Neural cell (in vitro differentiated cells): ENCODE measurements around the gene SIVA1. TPM values are rescaled to one million over a fixed set of nuclear protein-coding genes. Genes with fewer than 3 reads are reported as not detected.

Source experiments
- H2AFZ ChIP-seq: fragments of 200-600, 300-800 bp; sonication (generic), shearing (Covaris generic); 2 replicates; pipeline ENCODE4 v1.6.0; 2014; ENCODE audit warnings: low read depth, mild to moderate bottlenecking, antibody characterized with exemption, low read length, moderate library complexity
- H3F3A ChIP-seq: fragments of 200-600 bp; shearing (Covaris generic); 2 replicates; pipeline ENCODE4 v1.6.1; 2016; ENCODE audit warnings: mild to moderate bottlenecking, moderate library complexity, mixed read lengths, antibody characterized with exemption, low read length; ENCODE audit not compliant: insufficient read depth, poor library complexity, severe bottlenecking
- H3K27ac ChIP-seq: fragments of 200-600, 300-800 bp; sonication (generic), shearing (Covaris generic); 2 replicates; pipeline ENCODE4 v1.5.1; 2014; ENCODE audit warnings: mild to moderate bottlenecking, low read length, moderate library complexity
- H3K27me3 ChIP-seq: fragments of 300-800, 200-600 bp; sonication (generic), shearing (Covaris generic); 2 replicates; pipeline ENCODE4 v1.6.0; 2014; ENCODE audit warnings: mild to moderate bottlenecking, low read depth, low read length, moderate library complexity; ENCODE audit not compliant: insufficient read depth
- H3K36me3 ChIP-seq: fragments of 300-800, 200-600 bp; sonication (generic), shearing (Covaris generic); 2 replicates; pipeline ENCODE4 v1.5.1; 2014; ENCODE audit warnings: mild to moderate bottlenecking, antibody characterized with exemption, low read length, moderate library complexity; ENCODE audit not compliant: insufficient read depth
- H3K4me2 ChIP-seq: fragments of 300-800, 200-600 bp; sonication (generic), shearing (Covaris generic); 2 replicates; pipeline ENCODE4 v1.6.0; 2014; ENCODE audit warnings: mild to moderate bottlenecking, low read length
- H3K4me3 ChIP-seq: fragments of 300-800, 200-600 bp; sonication (generic), shearing (Covaris generic); 2 replicates; pipeline ENCODE4 v1.5.1; 2014; ENCODE audit warnings: mild to moderate bottlenecking, low read length, moderate library complexity
- H3K79me2 ChIP-seq: fragments of 200-600 bp; shearing (Covaris generic); replicated peaks from 2 replicates; pipeline ENCODE4 v1.6.0; 2014; ENCODE audit warnings: mild to moderate bottlenecking, low read length, moderate library complexity; ENCODE audit not compliant: insufficient read depth
- H3K9ac ChIP-seq: fragments of 300-800, 200-600 bp; sonication (generic), shearing (Covaris generic); 2 replicates; pipeline ENCODE4 v1.6.1; 2016; ENCODE audit warnings: mild to moderate bottlenecking, low read length, mixed read lengths
- H3K9me2 ChIP-seq: fragments of 200-600 bp; shearing (Covaris generic); 2 replicates; pipeline ENCODE4 v1.6.1; 2016; ENCODE audit warnings: mild to moderate bottlenecking, low read length, mixed read lengths; ENCODE audit not compliant: insufficient read depth
- H3K9me3 ChIP-seq: fragments of 200-600, 300-800 bp; sonication (generic), shearing (Covaris generic); 2 replicates; pipeline ENCODE4 v1.6.1; 2016; ENCODE audit warnings: mild to moderate bottlenecking, mixed run types, low read length, moderate library complexity, mixed read lengths
- H4K20me1 ChIP-seq: fragments of 200-600 bp; shearing (Covaris generic); 2 replicates; pipeline ENCODE4 v1.6.1; 2016; ENCODE audit warnings: mild to moderate bottlenecking, mixed run types; ENCODE audit not compliant: insufficient read depth
- EP300 ChIP-seq: fragments of 450-650 bp; conservative IDR thresholded peaks from 2 replicates; pipeline ENCODE4 v1.6.1; 2014; ENCODE audit warnings: antibody characterized with exemption, mild to moderate bottlenecking, moderate library complexity; ENCODE audit not compliant: poor library complexity, severe bottlenecking
- EZH2 ChIP-seq: fragments of 200-600, 300-800 bp; shearing (Covaris generic), sonication (generic); IDR thresholded peaks from 2 replicates; pipeline ENCODE4 v1.6.1; 2014; ENCODE audit warnings: antibody characterized with exemption, low read length, borderline replicate concordance, mild to moderate bottlenecking; ENCODE audit not compliant: insufficient read depth, poor library complexity, severe bottlenecking
- MXI1 ChIP-seq: fragments of 450-650 bp; conservative IDR thresholded peaks from 2 replicates; pipeline ENCODE4 v1.6.1; 2014; ENCODE audit warnings: antibody characterized with exemption, mild to moderate bottlenecking; ENCODE audit not compliant: poor library complexity, severe bottlenecking
- POLR2AphosphoS5 ChIP-seq: IDR thresholded peaks from 2 replicates; pipeline ENCODE4 v1.6.1; 2012
- RAD21 ChIP-seq: fragments of 450-650 bp; conservative IDR thresholded peaks from 2 replicates; pipeline ENCODE4 v1.6.1; 2014; ENCODE audit warnings: antibody characterized with exemption, mild to moderate bottlenecking, moderate library complexity
- REST ChIP-seq: IDR thresholded peaks from 2 replicates; pipeline ENCODE4 v1.6.1; 2012; ENCODE audit warnings: borderline replicate concordance
- SMC3 ChIP-seq: fragments of 450-650 bp; conservative IDR thresholded peaks from 2 replicates; pipeline ENCODE4 v1.6.1; 2014; ENCODE audit warnings: antibody characterized with exemption, mild to moderate bottlenecking, moderate library complexity; ENCODE audit not compliant: poor library complexity
- TAF1 ChIP-seq: IDR thresholded peaks from 2 replicates; pipeline ENCODE4 v1.6.1; 2012; ENCODE audit warnings: low read depth
- polyA plus RNA-seq: library from polyadenylated mRNA; depleted of rRNA; stranded (reverse); fragments of >200 nt; gene quantifications from 2 replicates; pipeline ENCODE4 v1.2.3, GENCODE V29; 2014
- TF ChIP-seq, protein P1 (sequence below): fragments of 450-650 bp; IDR thresholded peaks from 2 replicates; pipeline ENCODE4 v1.5.1; 2014; ENCODE audit warnings: antibody characterized with exemption, mild to moderate bottlenecking, moderate library complexity; ENCODE audit not compliant: poor library complexity, severe bottlenecking

SIVA1 gene
- polyA plus RNA-seq, 1 donor from 2014 or later: 180 TPM

- H4K20me1 ChIP-seq: no peaks in the 10 kb centered on the region
- no peaks in the 10 kb centered on the region for H3K36me3 ChIP-seq
- no peaks in the 10 kb centered on the region for H3K27me3 ChIP-seq
Observed at GRCh38 chr14:104779776-104780512, 27.0 kb downstream of the SIVA1 start.

DNA sequence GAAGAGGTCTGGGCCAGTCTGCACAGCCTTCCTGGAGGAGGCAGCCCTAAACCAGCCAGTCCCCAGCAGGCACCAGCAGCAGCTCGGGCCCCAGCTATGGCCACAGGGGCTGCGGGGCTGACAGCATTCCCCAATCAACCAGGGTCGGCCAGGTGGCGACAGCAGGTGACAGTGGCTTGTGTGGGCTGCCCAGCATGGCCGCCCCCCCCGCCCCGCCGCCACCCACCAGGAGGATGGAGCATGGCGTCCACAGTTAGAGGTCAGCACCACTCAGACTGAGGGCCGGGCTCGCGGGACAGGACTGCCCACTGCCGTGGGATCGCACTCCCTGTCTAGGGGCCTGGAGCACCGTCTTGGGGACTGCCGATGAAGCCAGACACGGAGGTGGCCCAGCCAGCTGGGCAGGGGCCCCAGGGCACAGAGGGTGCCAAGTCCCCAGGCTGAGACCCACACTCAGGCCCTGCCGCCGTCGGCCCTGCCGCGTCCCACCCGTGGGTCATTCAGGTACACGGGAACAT, 27.6 kb downstream of the SIVA1 start:
- Histone ChIP-seq H3K9me2 (no peaks in the 10 kb centered on the region), H3K79me2 (no peaks in the 10 kb centered on the region), H4K20me1 (no peaks in the 10 kb centered on the region), H3K27ac (no peak overlapping the region), H3K27me3 (no peaks in the 10 kb centered on the region), H3K9ac (no peak overlapping the region), H3K9me3 (no peaks in the 10 kb centered on the region), H3F3A (no peaks in the 10 kb centered on the region), H2AFZ (no peak overlapping the region), H3K4me2 (no peak overlapping the region), H3K36me3 (no peaks in the 10 kb centered on the region), H3K4me3 (no peak overlapping the region)
- TF ChIP-seq MXI1 (no peak), REST (no peak), SMC3 (no peak), POLR2AphosphoS5 (no peak), TAF1 (no peak), EZH2 (no peak), EP300 (no peak)

More at GRCh38 chr14:104779776-104780512, 27.0 kb downstream of the SIVA1 start:
- Histone ChIP-seq H3K9me3 (no peaks in the 10 kb centered on the region), H3K9me2 (no peaks in the 10 kb centered on the region), H3K27ac (no peak overlapping the region), H3K4me3 (no peak overlapping the region), H3F3A (no peaks in the 10 kb centered on the region), H2AFZ (no peak overlapping the region), H3K4me2 (no peak overlapping the region), H3K79me2 (no peaks in the 10 kb centered on the region), H3K9ac (no peak overlapping the region)
- TF ChIP-seq, protein P1, sequence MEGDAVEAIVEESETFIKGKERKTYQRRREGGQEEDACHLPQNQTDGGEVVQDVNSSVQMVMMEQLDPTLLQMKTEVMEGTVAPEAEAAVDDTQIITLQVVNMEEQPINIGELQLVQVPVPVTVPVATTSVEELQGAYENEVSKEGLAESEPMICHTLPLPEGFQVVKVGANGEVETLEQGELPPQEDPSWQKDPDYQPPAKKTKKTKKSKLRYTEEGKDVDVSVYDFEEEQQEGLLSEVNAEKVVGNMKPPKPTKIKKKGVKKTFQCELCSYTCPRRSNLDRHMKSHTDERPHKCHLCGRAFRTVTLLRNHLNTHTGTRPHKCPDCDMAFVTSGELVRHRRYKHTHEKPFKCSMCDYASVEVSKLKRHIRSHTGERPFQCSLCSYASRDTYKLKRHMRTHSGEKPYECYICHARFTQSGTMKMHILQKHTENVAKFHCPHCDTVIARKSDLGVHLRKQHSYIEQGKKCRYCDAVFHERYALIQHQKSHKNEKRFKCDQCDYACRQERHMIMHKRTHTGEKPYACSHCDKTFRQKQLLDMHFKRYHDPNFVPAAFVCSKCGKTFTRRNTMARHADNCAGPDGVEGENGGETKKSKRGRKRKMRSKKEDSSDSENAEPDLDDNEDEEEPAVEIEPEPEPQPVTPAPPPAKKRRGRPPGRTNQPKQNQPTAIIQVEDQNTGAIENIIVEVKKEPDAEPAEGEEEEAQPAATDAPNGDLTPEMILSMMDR: no peak
- TF ChIP-seq POLR2AphosphoS5 (no peak), RAD21 (no peak), REST (no peak), MXI1 (no peak), EZH2 (no peak), TAF1 (no peak), EP300 (no peak), SMC3 (no peak)
